Measurements from ENCODE around the gene LPO. TPM values are rescaled to one million over a fixed set of nuclear protein-coding genes. Genes with fewer than 3 reads are reported as not detected.

LPO gene
- total and polyA plus RNA-seq, 9 of the 15 experiments (the other 6 are each of a cell fraction or from before 2014, with no cell fraction given): 0.07 to 0.11 TPM; not detected in 7

GRCh38 chr17:58219007-58219788 lies 19.2 kb upstream of the LPO start, which contains the start of gene MKS1 (continued):
- TF ChIP-seq ZNF79 (CRISPR knock-in tag; IDR thresholded peaks at IDR 0.05; ENCODE audit: low read depth) (no peak), HMG20A (CRISPR knock-in tag; conservative IDR thresholded peaks at IDR 0.05) (no peak), KAT7 (CRISPR knock-in tag; IDR thresholded peaks at IDR 0.05; ENCODE audit: borderline replicate concordance) (no peak), DDX20 (tag; IDR thresholded peaks at IDR 0.05; ENCODE audit: low read depth) (no peak), ZNF274 (IDR thresholded peaks at IDR 0.05; ENCODE audit: borderline replicate concordance, low read depth, low read length) (no peak), SNRNP70 (optimal IDR thresholded peaks at IDR 0.05; ENCODE audit: low read depth, low read length) (no peak), TCF7 (IDR thresholded peaks at IDR 0.05; ENCODE audit: borderline replicate concordance) (no peak), PRPF4 (IDR thresholded peaks at IDR 0.05; ENCODE audit: insufficient read depth, low read depth, low read length, poor library complexity, severe bottlenecking) (no peak), RBFOX2 (IDR thresholded peaks at IDR 0.05; ENCODE audit: low read depth, low read length) (peak; percentile 94), GABPB1 (CRISPR knock-in tag; IDR thresholded peaks at IDR 0.05) (peak; percentile 89), NR2C2 (CRISPR knock-in tag; IDR thresholded peaks at IDR 0.05) (no peak), NR2C2 (tag; IDR thresholded peaks at IDR 0.05) (no peak), CHD2 (IDR thresholded peaks at IDR 0.05; ENCODE audit: low read depth, low read length) (no peak), TAF15 (IDR thresholded peaks at IDR 0.05; ENCODE audit: low read depth, low read length) (no peak), CREB5 (CRISPR knock-in tag; IDR thresholded peaks at IDR 0.05) (no peak), NR3C1 (CRISPR knock-in tag; IDR thresholded peaks at IDR 0.05) (no peak), U2AF2 (optimal IDR thresholded peaks at IDR 0.05; ENCODE audit: low read depth, low read length) (no peak), ZNF780A (CRISPR knock-in tag; IDR thresholded peaks at IDR 0.05) (no peak), SETDB1 (IDR thresholded peaks at IDR 0.05; ENCODE audit: low read length) (peak; percentile 47), NFRKB (IDR thresholded peaks at IDR 0.05; ENCODE audit: low read depth) (peak; percentile 62; the same call in 1 of the 2 replicates), ZNF764 (CRISPR knock-in tag; IDR thresholded peaks at IDR 0.05; ENCODE audit: low read depth) (no peak), MNT (conservative IDR thresholded peaks at IDR 0.05) (peak; percentile 63 to 81; a peak in 3 of 4 replicates), PHF20 (IDR thresholded peaks at IDR 0.05; ENCODE audit: partially characterized antibody) (peak; percentile 92), RFX1 (IDR thresholded peaks at IDR 0.05) (peak; percentile 91), SMARCE1 (IDR thresholded peaks at IDR 0.05) (no peak), ZNF561 (CRISPR knock-in tag; conservative IDR thresholded peaks at IDR 0.05) (no peak), POLR2B (IDR thresholded peaks at IDR 0.05; ENCODE audit: low read depth, partially characterized antibody) (peak; percentile 71), PHF8 (IDR thresholded peaks at IDR 0.05; ENCODE audit: borderline replicate concordance, low read length) (peak; percentile 90), CC2D1A (IDR thresholded peaks at IDR 0.05) (no peak)

Data from K562 (cell line).